ENCODE results near the gene MTCL1.

MTCL1 gene

DNA sequence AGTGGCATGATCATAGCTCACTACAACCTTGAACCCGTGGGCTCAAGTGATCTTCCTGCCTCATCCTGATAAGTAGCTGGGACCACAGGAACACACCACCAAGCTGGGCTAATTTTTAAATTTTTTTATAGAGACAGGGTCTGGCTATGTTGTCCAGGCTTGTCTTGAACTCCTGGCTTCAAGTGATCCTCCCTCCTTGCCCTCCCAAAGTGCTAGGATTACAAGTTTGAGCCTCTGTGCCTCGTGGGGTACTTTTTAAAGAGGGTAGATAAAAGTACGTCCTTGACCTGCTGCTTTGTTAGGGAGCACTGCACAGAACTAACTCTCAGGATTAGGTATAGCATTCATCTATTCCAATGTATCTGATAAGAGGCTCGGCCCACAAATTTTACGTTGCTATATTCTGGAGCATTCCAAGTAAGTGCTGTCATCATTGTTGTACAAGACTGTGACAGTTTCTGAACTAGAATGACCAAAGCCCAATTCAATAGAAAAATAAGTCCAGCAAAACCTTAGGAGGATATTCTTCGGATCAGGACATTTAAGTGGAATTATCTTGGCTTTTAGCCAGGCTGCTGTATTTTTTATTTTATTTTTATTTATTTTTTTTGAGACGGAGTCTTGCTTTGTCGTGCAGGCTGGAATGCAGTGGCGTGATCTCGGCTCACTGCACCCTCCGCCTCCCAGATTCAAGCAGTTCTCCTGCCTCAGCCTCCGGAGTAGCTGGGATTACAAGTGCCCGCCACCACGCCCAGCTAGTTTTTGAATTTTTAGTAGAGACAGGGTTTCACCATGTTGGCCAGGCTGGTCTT, 4.1 kb downstream of the MTCL1 start:
- FAIRE-seq (no peak), DNase-seq (ENCODE audit: insufficient read length, low spot score) (no peak)

GRCh38 chr18:8711736-8712135, 6.4 kb downstream of the MTCL1 start:
- DNase-seq (ENCODE audit: insufficient read length, low spot score) (no peak), FAIRE-seq (no peak)

DNA sequence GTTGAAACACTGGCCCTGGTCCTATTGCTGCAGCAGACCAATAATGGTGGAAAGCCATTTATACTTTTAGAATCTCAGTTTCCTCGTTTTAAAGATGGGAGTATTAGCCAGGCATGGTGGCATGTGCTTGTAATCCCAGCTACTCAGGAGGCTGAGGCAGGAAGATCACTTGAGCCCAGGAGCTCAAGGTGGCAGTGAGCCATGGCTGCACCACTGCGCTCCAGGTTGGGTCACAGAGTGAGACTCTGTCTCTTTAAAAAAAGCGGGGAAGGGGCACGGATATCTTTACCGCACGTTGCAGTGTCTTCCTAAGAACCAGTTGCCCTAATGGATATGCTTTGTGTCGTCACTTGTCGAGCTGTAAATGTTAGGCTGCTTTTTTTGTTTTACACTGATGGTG, 8.3 kb downstream of the MTCL1 start:
- no peak for FAIRE-seq

GRCh38 chr18:8715599-8715998, 10.2 kb downstream of the MTCL1 start:
- DNase-seq (ENCODE audit: insufficient read length, low spot score), result no peak
- no peak for FAIRE-seq

More for the DNA sequence above, 8.3 kb downstream of the MTCL1 start:
- no peak for DNase-seq (ENCODE audit: insufficient read length, low spot score)

DNA sequence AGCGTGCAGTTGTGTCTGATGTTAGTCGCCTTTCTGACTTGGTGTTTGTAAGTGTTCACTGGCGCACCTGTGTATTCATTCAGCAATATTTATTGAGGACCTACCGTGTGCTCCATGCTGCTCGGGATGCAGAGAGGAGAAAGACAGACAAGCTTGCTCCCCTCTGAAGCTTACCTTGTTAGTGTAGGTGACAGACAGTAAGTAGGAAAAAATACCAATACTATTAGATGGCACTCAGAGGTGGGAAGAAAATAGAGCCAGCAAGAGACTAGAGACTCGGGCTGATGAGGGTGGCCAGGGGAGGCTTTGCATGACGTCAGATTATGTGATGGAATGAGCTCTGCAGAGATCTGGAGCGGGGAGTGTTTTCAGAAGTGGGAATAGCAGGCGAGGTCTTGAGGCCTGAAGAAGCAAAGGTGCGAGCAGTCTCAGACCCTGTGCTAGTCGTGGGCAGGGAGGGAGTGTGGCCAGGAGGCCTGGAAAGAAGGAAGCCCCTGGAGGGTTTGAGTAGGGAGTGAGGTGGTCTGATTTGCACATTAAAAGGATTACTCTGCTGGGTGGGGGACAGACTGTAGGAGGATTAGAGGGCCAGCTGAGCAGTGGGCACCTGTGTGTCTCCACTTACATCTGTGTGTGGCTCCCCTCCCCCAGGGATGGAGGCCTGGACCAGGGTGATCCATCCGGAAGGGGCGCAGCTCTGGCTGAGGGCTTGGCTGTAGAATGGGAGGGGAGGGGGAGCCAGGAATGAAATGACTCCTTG, 11.8 kb downstream of the MTCL1 start:
- no peak for FAIRE-seq
- DNase-seq (ENCODE audit: insufficient read length, low spot score), result no peak

DNA sequence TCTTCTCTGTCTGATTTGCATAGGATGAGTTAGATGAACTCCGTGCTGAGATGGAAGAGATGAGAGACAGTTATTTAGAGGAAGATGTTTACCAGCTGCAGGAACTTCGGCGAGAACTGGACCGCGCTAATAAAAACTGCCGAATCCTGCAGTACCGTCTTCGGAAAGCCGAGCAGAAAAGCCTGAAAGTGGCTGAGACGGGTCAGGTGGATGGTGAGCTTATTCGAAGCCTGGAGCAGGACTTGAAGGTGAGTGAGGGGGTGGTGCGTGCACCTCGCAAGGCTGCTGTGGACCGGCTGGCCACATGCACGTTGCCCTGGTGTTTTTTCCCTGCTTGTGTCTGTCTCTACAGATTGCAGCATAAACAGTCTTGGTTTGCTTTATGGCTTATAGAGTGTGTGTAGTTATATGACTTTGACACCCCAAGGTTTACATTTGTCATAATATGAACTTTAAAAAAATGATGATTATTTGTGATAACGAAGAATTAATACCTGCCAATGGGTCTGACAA, 13.1 kb downstream of the MTCL1 start:
- DNase-seq (ENCODE audit: insufficient read length, low spot score), result no peak
- no peak for FAIRE-seq

DNA sequence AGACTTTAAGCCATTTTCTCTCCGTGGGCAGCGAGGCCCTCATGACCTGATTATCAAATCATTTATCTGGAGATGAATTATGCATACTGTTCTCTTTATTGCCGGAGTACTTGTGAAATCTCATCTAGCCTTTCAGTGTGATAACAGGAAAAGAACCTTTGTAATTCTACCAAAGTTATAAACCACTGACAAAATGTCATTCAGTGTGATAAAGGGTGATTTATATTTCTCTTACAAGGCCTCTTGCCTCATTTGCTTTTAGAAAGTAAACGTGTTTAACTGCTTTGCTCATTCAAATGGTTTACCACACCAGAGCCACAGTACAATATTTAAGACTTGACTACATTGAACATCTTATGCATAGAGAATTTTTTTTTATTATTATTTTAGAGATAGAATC, 13.8 kb downstream of the MTCL1 start:
- DNase-seq (ENCODE audit: insufficient read length, low spot score), result no peak
- FAIRE-seq, result no peak

- no peak for FAIRE-seq
Observed at GRCh38 chr18:8720141-8720540, 14.8 kb downstream of the MTCL1 start.

DNA sequence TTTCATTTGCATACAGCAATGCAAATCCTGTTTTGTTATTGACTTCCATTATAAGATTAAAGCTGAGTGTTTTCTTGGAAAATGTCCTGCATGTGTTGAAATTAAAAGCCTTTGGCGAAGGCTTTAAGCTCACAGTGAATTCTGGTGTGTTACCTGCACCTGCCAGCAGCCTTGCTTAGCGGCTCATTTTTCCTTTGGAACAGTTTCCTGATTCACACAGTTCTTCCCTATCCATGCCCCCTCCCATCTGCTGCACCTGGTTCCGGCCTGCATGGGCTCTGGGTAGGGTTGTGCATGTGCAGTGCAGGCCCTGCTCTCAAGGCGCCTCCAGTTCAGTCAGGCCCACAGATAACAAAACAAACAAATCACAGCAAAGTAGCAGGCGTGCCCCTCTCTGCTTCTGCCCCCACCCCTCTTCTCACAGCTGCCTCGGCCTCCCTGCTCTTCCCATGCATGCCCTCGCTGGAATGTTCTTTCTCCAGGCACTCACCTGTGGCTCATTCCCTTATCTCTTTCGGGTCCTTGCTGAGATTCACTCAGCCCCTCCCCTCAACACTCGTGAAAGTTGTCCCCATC, 15.8 kb downstream of the MTCL1 start:
- FAIRE-seq (no peak), DNase-seq (ENCODE audit: insufficient read length, low spot score) (no peak)

More at GRCh38 chr18:8720141-8720540, 14.8 kb downstream of the MTCL1 start:
- no peak for DNase-seq (ENCODE audit: insufficient read length, low spot score)

- DNase-seq (ENCODE audit: insufficient read length, low spot score) (no peak), FAIRE-seq (no peak)
Observed at GRCh38 chr18:8721716-8722115, 16.4 kb downstream of the MTCL1 start.

- no peak for DNase-seq (ENCODE audit: insufficient read length, low spot score)
- FAIRE-seq, result no peak
Observed at GRCh38 chr18:8722946-8723820, 17.8 kb downstream of the MTCL1 start.

DNA sequence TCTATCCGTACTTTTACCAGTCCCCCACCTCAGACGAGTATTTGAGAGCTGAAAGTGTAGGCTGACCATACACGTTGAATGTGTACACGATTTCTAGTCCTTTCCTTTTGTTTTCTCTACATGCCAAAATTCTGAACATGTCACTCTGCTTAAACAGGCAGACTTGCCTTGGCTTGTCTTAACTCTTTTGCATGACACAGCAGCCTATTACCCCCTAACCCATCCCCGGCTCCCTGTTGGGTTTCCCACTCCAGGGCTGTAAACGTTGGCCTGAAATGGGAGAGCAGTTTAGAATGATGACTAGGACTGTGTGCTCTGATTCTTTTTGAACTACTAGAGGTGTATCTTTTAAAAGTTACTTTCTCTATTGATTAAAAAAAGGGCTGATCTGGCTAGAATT, 19.1 kb downstream of the MTCL1 start:
- FAIRE-seq (no peak), DNase-seq (ENCODE audit: insufficient read length, low spot score) (no peak)

- FAIRE-seq (no peak), DNase-seq (ENCODE audit: insufficient read length, low spot score) (no peak)
Observed at GRCh38 chr18:8726281-8726680, 20.9 kb downstream of the MTCL1 start.

GRCh38 chr18:8726963-8727705, 21.8 kb downstream of the MTCL1 start:
- DNase-seq (ENCODE audit: insufficient read length, low spot score) (no peak), FAIRE-seq (no peak)

DNA sequence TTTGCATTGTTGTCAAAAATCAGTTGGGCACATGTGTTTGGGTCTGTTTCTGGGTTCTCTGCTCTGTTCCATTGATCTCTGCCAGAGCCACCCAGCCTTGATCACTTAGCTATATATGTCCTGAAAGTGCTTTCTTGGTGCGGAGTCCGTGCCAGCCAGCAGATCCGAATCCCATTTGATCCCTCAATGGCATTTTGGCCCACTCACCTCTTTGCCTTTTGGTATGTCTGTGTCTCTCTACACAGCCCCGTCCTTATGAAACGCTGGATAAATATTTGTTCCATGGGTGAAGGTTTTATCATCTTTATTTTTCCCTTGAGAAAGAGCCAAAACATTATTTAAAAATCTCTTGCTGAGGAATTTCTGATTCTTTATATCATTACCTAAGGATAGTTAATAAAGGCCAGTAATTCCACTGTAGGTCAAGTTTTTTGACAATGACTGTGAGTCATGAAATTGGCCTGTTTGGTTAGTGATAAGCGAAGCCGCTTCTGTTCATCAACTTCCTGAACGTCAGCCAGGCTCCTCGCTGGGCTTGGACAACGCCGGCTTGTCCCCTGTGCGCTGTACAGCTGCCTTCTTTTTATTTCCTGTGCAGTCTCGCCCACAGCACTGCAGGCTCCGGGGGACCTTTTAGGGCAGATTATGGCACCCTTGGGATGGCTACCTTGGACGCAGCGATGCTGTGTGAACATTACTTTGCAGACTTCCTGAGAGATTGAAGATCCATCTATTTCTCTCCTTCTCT, 24.9 kb downstream of the MTCL1 start:
- DNase-seq (ENCODE audit: insufficient read length, low spot score) (no peak), FAIRE-seq (no peak)

- DNase-seq (ENCODE audit: insufficient read length, low spot score) (no peak), FAIRE-seq (no peak)
Observed at GRCh38 chr18:8732442-8733360, 27.3 kb downstream of the MTCL1 start.

DNA sequence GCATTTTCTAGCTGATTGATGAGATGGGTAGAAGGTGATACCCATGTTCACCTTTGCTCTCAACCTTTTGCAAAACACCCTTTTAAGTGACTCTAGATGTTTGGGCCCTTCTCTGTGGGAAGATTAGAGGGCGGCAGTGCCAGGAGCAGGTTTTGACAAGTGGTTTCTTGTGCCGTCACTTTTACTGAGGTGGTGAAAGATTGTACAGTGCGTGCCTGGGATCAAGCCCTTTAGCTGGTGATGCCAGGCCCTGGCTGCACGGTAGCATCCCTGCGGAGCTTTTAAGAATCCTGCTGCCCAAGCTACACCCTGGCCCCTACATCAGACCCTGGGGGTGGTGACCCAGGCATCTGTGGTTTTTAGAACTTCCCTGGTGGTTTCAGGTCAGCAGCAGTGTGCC, 29.1 kb downstream of the MTCL1 start:
- DNase-seq (ENCODE audit: insufficient read length, low spot score) (no peak), FAIRE-seq (no peak)

DNA sequence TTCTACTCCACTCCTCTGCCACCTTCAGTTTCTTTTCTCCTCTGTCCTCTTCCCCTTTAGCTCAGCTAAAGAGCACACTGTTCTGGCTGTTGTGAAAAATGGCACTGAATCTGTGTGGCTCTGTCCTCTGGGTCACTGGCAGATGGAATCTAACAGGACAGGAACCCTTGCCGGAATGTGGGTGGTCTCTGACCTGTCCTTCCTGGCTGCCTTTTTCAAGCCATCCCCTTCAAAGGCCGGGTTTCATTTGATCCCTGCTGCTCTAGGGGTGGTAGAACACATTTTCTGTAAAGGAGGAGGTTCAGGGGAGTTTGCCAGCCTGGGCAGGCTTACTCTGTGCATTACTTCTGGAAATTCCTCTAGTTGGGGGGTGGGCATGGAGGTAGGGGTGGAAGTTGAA, 29.9 kb downstream of the MTCL1 start:
- no peak for FAIRE-seq
- no peak for DNase-seq (ENCODE audit: insufficient read length, low spot score)
